GM21529 (cell line): ENCODE data around the gene OSBPL7.
"Not testable (repeated sequence)": the region's sequence is repeated elsewhere in the genome, so short reads cannot be mapped to it uniquely, and the experiment has no call there.

Experiments
- ATAC-seq: cut with Tn5 transposase; IDR thresholded peaks from one replicate; pipeline ENCODE4 v1.9.1; 2021; ENCODE audit not compliant: unreplicated experiment

Gene OSBPL7

GRCh38 chr17:47774987-47775580 lies 46.5 kb downstream of the OSBPL7 start:
- no peak for ATAC-seq

- no peak for ATAC-seq
Observed at GRCh38 chr17:47774331-47774730, 47.3 kb downstream of the OSBPL7 start.

GRCh38 chr17:47773649-47774048 lies 47.9 kb downstream of the OSBPL7 start:
- ATAC-seq, result not testable (repeated sequence)

- ATAC-seq, result no peak
Observed at GRCh38 chr17:47763913-47764582, 57.5 kb downstream of the OSBPL7 start.

GRCh38 chr17:47762728-47763127 lies 58.9 kb downstream of the OSBPL7 start:
- ATAC-seq, result no peak

GRCh38 chr17:47760409-47761140 lies 61.0 kb downstream of the OSBPL7 start:
- ATAC-seq, result no peak

GRCh38 chr17:47757386-47757785 lies 64.2 kb downstream of the OSBPL7 start:
- no peak for ATAC-seq
